Tracheal epithelial cell (primary cell): Measurements from ENCODE around the gene AMBRA1. TPM values are rescaled to one million over a fixed set of nuclear protein-coding genes. Genes with fewer than 3 reads are reported as not detected.

ENCODE experiments used
- total RNA-seq: library from RNA; depleted of rRNA; stranded (reverse); fragments of >200 nt; gene quantifications from 2 replicates; pipeline ENCODE4 v1.2.1, GENCODE V29; 2014

Gene AMBRA1, protein sequence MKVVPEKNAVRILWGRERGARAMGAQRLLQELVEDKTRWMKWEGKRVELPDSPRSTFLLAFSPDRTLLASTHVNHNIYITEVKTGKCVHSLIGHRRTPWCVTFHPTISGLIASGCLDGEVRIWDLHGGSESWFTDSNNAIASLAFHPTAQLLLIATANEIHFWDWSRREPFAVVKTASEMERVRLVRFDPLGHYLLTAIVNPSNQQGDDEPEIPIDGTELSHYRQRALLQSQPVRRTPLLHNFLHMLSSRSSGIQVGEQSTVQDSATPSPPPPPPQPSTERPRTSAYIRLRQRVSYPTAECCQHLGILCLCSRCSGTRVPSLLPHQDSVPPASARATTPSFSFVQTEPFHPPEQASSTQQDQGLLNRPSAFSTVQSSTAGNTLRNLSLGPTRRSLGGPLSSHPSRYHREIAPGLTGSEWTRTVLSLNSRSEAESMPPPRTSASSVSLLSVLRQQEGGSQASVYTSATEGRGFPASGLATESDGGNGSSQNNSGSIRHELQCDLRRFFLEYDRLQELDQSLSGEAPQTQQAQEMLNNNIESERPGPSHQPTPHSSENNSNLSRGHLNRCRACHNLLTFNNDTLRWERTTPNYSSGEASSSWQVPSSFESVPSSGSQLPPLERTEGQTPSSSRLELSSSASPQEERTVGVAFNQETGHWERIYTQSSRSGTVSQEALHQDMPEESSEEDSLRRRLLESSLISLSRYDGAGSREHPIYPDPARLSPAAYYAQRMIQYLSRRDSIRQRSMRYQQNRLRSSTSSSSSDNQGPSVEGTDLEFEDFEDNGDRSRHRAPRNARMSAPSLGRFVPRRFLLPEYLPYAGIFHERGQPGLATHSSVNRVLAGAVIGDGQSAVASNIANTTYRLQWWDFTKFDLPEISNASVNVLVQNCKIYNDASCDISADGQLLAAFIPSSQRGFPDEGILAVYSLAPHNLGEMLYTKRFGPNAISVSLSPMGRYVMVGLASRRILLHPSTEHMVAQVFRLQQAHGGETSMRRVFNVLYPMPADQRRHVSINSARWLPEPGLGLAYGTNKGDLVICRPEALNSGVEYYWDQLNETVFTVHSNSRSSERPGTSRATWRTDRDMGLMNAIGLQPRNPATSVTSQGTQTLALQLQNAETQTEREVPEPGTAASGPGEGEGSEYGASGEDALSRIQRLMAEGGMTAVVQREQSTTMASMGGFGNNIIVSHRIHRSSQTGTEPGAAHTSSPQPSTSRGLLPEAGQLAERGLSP (N-terminal part only)
- 15.3 and 27.7 TPM in 2 replicates for total RNA-seq

GRCh38 chr11:46593550-46594373, at the start of gene AMBRA1:
AMBRA1 (minus strand) TSS chr11:46594023; CDS start chr11:46548380, 45,643 bp downstream.

DNA sequence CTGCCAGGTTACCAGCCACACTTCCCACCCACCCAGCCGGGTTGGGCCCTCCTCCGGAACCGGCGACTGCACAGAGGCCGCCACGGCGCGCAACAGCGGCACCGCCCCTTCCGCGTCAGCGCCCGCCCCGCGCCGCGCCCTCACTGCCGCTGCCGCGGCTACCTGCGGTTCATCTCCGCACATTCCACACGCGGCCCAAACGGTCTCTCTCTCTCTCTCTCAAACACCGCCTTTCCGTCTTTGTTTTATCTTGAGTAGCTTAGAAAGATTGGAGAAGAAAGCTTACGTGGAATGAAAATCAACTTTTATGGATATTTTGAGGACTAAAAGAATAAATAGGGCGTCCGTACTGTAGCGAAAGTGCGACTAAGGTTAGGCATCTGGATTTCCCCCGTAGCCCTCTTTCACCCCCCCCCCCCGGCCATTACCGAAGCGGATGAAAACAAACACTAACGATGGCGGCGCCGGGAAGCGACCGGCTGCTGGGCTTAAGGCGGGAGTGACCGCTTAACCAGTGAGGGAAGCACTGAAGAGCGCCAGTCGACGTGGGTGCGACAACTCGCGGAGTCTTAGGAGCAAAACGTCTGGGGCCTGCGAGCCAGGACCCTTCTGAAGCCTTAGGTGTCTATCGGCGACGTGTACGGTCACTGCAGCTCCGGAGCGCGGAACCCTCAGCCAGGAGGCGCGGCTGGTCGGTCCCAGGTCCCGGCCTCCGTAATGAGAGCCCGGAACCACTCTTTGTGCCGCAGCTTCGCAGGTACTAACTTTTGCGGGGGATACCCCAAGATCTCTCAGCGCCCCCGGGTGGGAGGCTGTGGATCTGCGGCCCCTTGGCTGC, 23.5 kb upstream of the AMBRA1 start, which contains the start of the genes ATG13 and HARBI1:
ATG13 (plus strand) TSS at position 420 of the 838 bp plus-strand sequence. CDS start 26,739 bp downstream, outside the sequence.
HARBI1 (minus strand) TSS at position 94 of the 838 bp plus-strand sequence. CDS start 990 bp downstream, outside the sequence.

GRCh38 chr11:46391578-46392420, 202.0 kb downstream of the AMBRA1 start, which contains the start of gene CHRM4:
CHRM4 (minus strand) TSS chr11:46391776; CDS start chr11:46386557, 5,219 bp downstream.

GRCh38 chr11:46381048-46381818, 212.6 kb downstream of the AMBRA1 start, which contains the start of gene MDK:
MDK (plus strand) TSS chr11:46381669; CDS start chr11:46382058, 389 bp downstream.

DNA sequence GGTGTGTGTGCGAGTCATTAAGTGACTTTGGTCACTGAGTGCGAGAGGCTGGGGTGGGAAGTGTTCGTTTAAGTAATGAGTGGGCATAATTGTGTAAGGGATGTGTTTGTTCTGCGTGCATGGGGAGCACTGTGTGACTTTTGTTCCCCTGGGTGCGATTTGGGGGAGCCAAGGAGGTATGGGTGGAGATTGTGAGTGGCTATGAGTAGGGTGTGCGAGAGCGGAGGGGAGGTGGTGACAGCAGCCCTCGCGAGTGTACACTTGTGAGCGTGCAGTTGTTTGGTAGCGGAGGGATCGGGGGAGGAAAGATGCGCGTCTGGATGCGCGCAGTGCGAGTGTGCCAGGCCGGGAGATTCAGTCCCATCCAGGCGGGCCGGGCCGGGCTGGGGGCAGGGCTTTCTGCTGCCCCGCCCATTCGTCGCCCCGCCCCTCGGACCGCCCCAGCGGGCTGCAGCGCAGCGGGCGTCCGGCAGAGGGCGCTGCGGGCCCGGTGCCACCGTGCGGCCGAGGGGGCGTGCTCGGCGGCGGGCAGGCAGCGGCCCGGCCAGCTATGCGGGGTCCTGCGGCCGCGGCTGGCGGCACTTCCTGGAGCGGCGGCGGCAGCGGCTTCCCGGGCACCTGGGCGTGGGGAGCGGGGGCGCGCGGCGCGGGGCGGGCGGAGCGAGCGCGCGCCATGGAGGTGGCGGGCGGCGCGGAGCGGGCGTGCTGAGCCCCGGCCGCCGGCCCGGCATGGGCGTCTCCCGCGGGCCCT, 246.8 kb downstream of the AMBRA1 start, which contains the start of gene DGKZ:
DGKZ (plus strand) TSS at position 578 of the 751 bp plus-strand sequence. CDS start 197 bp downstream, outside the sequence.

Other genes starting within 250 kb of the AMBRA1 start
- 41.3 and 46.0 TPM in 2 replicates for gene DGKZ, start 246.6 kb downstream of the AMBRA1 start, total RNA-seq
- gene MDK, start 212.4 kb downstream of the AMBRA1 start, total RNA-seq: 19.2 and 28.7 TPM in 2 replicates
- gene CHRM4, start 202.2 kb downstream of the AMBRA1 start, total RNA-seq: not detected in 2 replicates
- 3.9 and 5.1 TPM in 2 replicates for gene HARBI1, start 23.2 kb upstream of the AMBRA1 start, total RNA-seq
- 27.5 and 43.1 TPM in 2 replicates for gene ATG13, start 23.5 kb upstream of the AMBRA1 start, total RNA-seq
- 17.9 and 28.7 TPM in 2 replicates for gene ARHGAP1, start 106.6 kb upstream of the AMBRA1 start, total RNA-seq
- 4.9 and 9.4 TPM in 2 replicates for gene ZNF408, start 107.0 kb upstream of the AMBRA1 start, total RNA-seq
- under 0.01 TPM in 1 of 2 replicates, not detected in the other for gene F2, start 125.2 kb upstream of the AMBRA1 start, total RNA-seq